Measurements from ENCODE around the gene RNF175.

The RNF175 gene

DNA sequence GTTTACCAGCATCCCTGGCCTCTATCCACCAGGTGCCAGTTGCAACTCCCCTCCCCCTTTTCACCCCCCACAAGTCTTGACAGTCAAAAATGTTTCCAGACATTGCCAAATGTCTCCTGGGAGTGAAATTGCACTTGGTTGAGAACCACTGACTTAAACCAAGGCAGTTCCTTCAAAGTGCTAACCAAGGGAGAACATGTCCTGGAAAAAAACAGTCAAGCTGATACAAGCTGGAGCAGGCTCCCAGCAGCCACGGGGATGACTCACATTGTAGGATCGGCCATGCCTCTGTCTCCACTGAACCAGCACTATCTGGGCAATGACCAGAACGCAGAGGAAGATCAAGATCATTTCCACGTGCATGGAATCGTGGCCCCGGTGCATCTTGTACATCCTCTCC lies 11.4 kb downstream of the RNF175 start:
- DNase-seq (ENCODE audit: low read depth): no peak

DNA sequence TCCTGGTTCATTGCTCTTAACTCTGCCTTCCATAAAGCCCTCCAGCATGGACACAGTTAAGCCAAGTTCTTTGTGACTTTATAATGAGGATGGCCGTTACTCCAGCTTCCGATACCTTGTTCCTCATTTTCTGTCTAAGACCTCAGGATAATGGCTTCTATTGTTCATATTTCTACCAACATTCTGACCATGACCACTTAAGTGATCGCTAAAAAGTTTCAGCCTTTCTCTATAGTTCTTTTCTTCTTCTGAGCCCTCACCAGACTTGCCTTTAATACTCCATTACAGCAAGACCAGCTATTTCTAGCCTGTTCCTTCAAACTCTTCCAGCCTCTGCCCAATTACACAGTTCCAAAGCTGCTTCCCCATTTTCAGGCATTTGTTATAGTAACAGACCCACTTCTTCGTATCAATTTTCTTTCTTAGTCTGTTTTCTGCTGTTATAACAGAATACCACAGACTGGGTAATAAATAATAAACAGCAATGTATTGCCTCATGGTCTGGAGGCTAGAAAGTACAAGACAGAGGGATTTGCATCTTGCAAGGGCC lies 12.3 kb downstream of the RNF175 start:
- DNase-seq (ENCODE audit: low read depth): no peak

DNA sequence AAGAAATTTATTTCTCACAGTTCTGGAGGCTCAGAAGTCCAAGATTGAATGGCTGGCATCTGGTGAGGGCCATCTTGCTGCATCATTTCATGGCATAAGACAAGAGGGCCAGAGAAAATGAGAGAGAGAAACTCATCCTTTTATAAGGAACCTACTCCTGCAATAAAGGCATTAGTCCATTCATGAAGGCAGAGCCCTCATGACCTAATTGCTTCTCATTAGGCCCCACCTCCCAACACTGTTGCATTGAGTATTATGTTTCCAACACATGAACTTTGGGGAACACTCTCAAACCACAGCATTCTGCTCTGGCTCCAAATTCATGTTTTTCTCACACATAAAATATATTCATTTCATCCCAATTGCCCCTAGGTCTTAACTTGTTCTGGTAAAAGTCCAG lies 14.2 kb downstream of the RNF175 start:
- DNase-seq (ENCODE audit: low read depth): no peak

DNA sequence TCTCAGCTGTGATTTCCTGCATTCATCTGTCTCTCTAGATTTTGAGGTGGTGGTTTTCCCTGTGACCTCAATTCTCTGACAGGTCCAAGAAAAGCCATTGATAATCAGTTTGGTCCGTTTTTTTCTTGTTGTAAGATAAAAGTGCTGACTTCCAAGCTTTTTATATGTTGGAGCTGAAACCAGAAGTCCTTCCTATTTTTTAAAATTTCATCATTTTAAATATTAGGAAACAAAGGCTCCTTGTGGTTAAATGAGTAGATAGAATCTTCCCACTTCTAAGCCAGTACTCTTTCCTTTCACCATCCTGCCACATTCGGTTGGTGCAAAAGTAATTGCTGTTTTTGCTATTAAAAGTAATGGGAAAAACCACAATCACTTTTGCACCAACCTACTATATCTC lies 18.3 kb downstream of the RNF175 start:
- no peak for DNase-seq (ENCODE audit: low read depth)

DNA sequence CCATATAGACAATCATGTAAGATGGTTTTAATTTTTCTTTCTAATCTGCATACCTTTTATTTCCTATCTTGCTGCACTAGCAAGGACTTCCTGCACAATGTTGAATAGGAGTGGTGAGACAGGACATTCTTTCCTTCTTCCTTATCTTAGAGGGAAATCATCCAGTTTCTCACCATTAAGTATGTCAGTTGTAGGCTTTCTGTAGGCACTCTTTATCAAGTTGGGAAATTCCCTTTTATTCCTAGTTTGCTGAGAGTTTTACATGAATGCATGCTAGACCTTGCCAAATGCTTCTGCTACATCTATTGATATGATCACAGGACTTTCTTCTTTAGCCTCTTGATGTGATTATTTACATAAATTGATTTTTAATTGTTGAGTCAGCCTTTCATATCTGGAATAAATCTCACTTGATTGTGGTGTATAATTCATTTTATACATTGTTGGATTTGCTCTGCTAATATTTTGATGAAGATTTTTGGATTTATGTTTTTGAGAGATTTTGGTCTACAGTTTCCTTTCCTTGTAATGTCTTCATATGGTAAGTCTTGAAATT lies 23.8 kb downstream of the RNF175 start:
- no peak for DNase-seq (ENCODE audit: low read depth)

DNA sequence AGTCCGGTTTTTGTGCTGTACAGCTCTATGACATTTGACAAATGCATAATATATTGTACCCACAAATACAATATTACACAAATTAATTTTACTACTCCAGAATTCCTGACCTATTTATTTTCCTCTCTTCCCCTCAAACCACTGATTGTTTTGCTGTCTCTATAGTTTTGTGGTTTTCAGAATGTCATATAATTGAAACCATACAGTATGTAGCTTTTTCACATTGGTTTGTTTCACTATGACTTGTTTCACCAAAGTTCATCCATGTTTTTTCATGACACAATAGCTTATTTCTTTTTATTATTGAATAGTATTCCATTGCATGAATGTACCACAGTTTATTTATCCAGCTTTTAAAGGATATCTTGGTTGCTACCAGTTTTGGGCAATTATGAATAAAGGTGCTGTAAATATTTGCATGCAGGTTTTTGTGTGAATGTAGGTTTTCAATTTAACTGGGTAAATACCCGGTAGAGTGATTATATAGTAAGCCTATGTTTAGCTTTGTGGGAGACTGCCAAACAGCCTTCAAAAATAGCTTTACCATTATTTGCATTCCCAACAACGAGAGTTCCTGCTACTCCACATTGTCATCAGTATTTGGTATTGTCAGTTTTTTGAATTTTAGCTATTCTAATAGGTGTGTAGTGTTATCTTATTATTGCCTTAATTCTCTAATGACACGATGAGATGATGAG lies 25.9 kb downstream of the RNF175 start:
- no peak for DNase-seq (ENCODE audit: low read depth)

DNA sequence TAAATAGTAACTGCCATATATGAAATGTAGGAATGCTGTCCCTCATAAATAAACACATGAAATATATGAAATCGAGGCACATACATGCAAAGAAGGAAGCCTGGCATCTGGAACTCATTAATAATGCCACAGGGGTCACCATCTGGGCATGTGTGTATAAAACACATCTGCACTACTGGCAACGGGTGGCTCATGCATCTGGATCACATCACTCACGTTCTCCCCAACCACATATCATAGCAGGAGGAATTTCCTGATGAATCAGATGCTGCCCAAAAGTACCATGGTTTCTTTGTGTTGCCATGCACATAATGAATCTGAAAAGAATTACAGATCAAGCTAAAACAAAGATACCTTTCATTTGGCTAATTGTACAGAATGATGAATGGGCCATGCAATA lies 28.6 kb downstream of the RNF175 start:
- no peak for DNase-seq (ENCODE audit: low read depth)

DNA sequence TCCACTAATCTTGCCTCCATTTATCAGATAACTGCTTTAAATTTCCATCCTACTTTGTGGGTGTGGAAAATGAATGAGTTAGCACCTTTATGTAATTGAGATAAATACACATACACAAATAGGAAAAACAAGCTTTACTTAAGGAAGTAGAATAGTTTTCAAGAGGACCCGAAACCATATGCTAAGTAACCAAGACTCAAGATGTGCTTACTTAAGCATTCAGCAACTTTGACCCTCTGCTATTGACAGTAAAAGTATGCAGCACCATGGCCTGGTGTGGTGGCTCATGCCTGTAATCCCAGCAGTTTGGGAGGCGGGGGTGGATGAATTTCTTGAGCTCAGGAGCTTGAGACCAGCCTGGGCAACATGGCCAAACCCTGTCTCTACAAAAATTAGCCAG lies 29.9 kb downstream of the RNF175 start:
- DNase-seq (ENCODE audit: low read depth): no peak

DNA sequence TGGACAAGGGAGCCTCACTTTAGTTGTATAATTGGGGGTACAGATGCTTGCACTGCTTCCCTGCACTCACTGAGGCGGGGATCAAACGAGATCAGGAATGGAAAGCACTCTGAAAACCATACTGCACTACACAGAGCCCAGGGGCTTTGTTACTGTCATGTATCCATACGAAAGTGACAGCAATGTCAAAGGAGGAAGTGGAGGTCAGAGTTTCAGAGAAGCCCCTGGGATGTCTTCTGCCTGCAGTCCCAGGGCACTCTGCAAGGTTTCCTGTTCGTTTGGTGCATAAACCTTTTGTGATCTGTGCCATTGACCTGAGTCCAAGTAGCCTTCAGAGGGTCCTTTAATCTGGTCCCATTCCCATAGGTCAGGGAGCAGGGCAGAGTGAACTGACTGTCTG lies 31.2 kb downstream of the RNF175 start:
- DNase-seq (ENCODE audit: low read depth): no peak

DNA sequence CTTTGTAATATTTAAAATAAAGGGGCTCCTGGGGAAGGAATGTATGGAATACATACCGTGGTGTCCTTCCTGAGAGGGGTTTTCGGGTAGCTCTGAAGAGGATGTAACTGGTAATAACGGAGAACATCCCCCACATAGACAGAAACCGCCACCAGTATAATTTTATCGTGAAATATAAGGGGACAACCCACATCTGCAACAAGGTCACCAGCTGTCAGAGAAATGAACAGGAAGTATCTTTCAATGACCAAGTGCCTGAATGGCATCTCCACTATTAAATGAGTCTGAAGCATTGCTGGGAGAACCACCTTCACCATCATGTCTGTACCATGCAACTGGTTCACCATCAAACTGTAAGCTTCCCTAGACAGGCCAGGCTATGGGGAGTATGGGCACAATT lies 31.7 kb downstream of the RNF175 start:
- no peak for DNase-seq (ENCODE audit: low read depth)

DNA sequence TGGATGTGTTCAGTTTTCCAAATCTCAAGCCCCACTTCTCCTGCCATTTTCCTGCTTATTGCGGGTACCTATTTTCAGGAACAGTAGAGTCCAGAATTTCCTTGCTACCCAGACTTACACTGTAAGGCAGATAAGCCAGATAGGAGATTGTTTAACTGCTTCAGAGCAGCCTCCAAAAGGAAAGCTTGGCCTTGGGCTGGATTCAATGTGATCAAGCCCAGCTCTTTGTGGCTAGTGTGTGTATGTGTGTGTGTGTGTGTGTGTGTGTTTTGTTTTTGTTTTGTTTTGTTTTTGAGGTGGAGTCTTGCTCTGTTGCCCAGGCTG lies 34.0 kb downstream of the RNF175 start:
- DNase-seq (ENCODE audit: low read depth): no peak

DNA sequence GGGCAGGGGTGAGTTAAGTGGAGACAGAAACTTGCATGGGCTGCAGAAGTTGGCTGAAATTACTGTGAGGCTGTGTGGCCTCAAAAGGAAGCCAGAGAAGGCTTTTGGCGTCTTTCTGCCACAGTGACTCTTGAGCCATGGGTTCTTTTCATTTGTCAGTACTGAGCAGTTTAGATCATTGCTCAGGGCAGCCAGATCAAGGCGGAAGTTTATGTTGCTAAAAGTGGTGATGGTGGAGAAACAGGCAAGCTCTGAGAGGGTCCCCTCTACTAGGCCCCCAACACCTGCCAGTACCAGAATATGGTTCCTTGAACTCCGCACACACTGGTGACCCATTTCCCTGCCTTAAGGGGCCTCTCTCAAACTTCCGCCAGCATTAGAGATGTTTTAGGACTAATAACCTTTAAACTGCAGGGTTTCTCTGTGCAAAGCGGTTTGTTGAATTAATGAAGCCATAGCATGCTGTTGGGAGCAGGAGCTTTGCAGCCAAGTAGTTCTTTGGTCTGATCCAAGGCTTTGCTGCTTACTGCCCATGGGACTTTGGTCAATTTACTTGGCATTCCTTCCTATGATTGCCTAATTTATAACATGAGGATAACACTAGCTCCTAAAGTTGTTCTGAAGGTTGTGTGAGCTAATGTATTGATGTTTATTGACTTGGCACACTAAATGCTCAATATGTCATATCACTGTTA lies 34.5 kb downstream of the RNF175 start:
- DNase-seq (ENCODE audit: low read depth): no peak

DNA sequence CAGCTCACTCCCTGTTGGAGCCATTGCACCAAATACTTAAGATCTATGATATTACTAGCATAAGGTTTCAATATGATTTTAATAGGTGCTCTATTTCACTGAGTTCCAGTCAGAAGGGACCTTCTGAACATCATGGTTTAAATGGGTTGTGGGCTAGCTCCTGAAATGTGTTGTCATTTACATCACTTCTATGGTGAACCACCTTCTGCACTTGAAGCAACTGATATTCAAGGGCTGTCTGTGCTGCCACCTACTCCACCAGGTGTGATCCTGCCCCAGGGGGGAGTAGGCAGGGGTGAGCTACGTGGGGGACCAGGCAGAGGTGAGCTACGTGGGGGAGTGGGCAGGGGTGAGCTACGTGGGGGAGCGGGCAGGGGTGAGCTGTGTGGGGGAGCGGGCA lies 35.2 kb downstream of the RNF175 start:
- no peak for DNase-seq (ENCODE audit: low read depth)

DNA sequence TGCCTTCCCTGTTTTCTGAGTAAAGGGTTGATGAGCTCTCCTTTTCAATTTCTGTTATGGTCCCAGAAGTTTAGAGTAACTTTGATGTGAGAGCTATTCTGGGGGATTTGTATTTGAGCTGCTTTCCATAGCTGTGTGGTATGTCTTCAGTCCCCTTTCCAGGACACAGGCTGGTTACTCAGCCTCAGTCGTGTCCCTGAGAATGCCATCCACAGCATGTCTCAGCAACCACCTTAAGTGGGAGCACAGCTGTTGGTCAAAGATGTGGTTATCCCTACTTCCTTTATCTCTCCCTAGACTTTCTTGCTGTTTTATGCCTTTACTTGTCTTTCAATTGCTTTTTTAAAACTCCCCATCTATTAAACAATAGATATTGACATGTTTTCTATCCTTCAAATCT lies 37.8 kb downstream of the RNF175 start:
- DNase-seq (ENCODE audit: low read depth): no peak

DNA sequence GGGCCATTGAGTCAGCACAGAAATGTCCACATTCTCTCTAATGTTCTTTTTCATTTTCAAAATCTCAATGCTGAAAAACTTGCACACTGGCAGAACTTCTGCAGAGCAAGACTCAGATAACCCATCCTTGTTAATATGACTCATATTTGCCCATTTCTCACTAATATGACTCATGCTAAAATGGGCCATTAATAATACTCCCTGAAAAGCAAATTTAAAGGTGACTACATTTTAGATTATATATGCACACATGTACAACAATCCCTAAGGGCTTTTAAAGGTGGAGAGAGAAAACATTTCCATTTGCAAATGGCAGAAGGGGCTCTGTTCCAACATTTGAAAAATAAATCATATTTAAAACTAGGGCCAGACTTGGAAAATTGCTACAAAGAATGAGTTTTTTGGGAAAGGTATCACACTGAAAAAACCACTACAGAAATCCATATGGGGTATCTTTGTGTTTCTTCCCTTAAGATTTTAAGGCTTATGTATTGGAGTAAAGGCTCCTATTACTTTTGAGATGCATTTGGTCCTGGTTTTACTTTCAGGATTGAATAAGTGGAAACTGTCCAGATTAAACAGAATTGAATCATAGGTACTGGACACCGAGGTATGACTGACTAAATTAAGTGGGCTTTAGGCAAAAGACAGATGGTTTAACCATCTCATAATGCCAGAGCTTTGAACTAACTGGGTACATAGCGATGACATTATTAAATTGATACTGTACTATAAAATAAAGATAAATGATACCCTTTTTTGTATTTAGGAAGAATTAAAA lies 45.8 kb downstream of the RNF175 start:
- no peak for DNase-seq (ENCODE audit: low read depth)

DNA sequence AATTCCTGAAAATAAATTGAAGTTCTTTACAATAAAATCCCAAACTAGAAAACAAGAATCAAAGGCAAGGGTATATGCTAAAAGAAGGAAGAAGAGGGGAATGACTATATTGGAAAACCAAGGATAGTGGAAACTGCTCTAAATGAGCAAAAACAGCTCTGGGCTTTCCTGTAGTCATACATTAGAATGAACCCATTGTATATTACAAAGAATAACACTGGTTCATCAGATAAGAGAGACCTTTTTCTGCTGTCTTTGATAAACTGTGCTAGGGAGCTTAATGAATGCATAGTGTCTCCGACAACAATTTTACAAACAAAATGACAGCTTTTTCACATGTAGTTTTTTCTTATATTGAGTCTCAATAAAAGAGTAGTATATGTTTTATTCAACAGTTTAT lies 49.1 kb downstream of the RNF175 start:
- no peak for DNase-seq (ENCODE audit: low read depth)

DNA sequence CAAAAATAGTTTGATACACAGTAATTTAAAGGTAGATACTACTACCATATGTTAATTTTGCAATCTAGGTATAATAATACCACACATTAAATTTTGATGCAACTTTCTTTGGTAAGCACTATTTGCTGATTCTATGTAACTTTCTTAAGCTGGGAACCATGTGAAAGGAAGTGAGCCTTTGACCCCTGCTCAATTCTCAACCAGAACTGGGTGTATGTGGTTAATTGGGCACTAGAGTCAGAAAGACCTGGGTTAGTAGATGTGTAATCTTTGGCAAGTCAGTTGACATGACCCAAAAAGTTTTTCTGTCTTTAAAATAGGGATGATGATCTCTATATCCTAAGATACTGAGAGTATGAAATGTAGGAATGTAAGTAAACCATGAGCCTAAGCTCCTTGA lies 53.3 kb downstream of the RNF175 start:
- no peak for DNase-seq (ENCODE audit: low read depth)

DNA sequence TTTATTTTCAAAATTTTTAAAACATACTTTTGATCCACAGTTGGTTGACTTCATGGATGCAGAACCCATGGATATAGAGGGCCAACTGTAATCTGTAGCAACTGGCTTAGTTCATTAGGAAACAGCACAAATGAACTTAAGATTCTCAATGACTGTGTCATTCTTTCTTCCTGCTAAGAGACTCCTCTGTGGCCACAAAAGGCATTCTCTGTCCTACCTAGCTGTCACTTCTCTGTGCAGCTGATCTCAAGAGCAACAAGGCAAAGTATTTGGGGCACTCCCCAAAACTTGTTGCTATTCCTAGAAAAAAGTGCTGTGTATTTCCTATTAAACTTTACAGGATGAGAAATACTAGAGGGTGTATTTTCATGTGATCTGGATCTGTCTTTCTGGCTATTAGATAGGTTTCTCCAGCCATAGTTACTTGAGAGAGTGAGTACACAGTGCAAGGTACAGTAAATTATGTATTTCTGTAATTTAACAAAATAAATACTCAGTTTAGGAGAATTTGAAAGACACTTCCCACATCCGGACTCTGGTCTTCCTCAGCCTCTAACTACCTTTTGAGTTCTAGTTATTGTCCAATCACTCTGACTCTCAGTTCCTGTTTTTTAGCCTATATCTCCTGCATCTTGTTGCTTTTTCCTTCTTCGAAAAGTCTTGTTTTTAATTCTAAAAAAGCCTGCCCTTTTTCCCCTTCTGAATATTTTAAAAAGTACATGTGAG lies 53.9 kb downstream of the RNF175 start:
- no peak for DNase-seq (ENCODE audit: low read depth)

DNA sequence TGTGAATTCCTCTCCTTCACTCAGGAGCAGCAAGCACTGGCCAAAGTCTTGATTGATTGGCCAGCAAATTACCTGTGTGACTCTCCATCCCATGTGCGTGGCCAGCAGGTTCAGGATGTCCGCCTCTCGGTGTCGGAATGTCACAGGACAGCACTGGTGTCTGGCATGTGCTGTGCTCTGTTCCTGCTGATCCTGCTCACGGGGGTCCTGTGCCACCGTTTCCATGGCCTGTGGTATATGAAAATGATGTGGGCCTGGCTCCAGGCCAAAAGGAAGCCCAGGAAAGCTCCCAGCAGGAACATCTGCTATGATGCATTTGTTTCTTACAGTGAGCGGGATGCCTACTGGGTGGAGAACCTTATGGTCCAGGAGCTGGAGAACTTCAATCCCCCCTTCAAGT lies 55.3 kb downstream of the RNF175 start:
- DNase-seq (ENCODE audit: low read depth): no peak

DNA sequence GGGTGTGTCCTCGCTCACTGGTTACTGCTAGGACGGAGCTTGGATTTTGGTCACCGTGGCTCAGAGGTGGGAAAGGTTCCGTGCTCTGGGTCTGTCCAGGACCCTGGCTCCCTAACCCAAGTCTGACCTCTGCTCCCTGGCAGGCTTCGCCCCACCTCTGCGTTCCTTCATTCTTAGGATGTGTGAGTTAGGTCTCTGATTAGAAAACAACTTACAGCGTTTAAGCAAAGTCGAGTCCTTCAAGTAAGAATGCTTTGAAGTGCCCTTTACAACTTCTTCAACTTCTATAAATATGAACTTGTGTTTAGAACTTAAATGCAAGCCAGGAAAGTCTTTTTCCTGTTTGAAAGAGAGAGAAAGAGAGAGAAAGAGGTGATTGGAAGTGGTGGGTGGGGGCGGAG lies 74.9 kb downstream of the RNF175 start:
- DNase-seq (ENCODE audit: low read depth): no peak

DNA sequence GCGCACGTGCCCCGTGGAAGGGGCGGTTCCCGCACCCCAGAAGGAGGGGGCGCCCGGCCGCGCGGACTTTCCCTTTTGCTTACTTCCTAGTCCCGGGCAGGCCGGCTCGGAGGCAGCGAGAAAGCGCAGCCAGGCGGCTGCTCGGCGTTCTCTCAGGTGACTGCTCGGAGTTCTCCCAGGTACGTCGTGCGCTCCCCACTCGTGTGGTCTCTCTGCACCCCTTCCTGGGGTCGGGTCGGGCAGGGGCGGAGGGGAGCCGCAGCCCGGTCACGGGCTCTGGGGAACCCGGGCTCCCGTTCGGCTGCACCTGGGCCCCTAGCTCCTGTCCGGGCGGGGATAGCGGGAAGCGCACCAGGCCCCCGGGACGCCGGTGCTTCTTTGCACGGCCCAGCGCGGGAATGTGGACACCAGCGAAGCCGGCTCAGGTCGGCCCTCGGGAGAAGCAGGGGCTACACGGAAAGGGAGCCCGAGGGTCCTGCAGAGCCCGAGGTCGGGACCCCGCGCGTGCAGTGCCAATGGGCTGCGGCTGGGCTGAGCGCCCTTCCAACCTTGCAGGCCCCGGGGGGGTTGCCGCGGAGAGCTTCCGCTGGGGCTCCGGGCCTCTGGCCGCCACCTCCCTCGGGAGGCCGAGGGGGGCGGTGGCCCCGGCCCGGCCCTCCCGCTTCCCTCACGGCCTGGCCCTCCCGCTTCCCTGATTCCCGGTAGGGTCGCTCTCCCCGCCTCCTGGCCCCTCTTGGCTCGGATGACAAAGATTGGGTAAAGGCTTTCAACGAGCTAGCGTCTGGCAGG lies 75.4 kb downstream of the RNF175 start, which contains the start of gene TLR2:
Gene TLR2 (plus strand): TSS at position 99 of the 789 bp plus-strand sequence. CDS start 18,628 bp downstream, outside the sequence.
- peak; percentile 43 for DNase-seq (ENCODE audit: low read depth)
